NCI-H1417 (cell line): ENCODE results near the gene CST11.
"Not testable (repeated sequence)": the region's sequence is repeated elsewhere in the genome, so short reads cannot be mapped to it uniquely, and the experiment has no call there.

Source experiments
- DNase-seq, 3 experiments: peaks; one replicate each; lab custom pipeline; 2025; lab: John Stamatoyannopoulos, UW

Gene CST11

GRCh38 chr20:23452776-23453175 is at the start of gene CST11:
TSS of gene CST11 (minus strand) at chr20:23452876. CDS start at chr20:23452811, 65 bp downstream.
- no peak for DNase-seq

- DNase-seq = no peak
Observed at GRCh38 chr20:23501926-23502325, 49.2 kb upstream of the CST11 start.

- no peak for DNase-seq
Observed at GRCh38 chr20:23497536-23497935, 44.9 kb upstream of the CST11 start.

GRCh38 chr20:23493172-23493772 is 40.6 kb upstream of the CST11 start:
- DNase-seq = no peak

GRCh38 chr20:23492292-23492691 is 39.6 kb upstream of the CST11 start:
- DNase-seq = no peak

GRCh38 chr20:23490817-23491216 is 38.1 kb upstream of the CST11 start, which contains the start of gene CST8:
TSS of gene CST8 (plus strand) at chr20:23491117. CDS start at chr20:23491668, 551 bp downstream.
- DNase-seq = no peak

- DNase-seq = no peak
Observed at GRCh38 chr20:23488996-23489395, 36.3 kb upstream of the CST11 start.

GRCh38 chr20:23488470-23488869 is 35.8 kb upstream of the CST11 start:
- DNase-seq = no peak

- no peak for DNase-seq
Observed at GRCh38 chr20:23484081-23484480, 31.4 kb upstream of the CST11 start.

- no peak for DNase-seq
Observed at GRCh38 chr20:23482138-23482537, 29.5 kb upstream of the CST11 start.

GRCh38 chr20:23479043-23479442 is 26.4 kb upstream of the CST11 start:
- DNase-seq = no peak

GRCh38 chr20:23477223-23477622 is 24.5 kb upstream of the CST11 start:
- no peak for DNase-seq

- DNase-seq = no peak
Observed at GRCh38 chr20:23476015-23476754, 23.5 kb upstream of the CST11 start.

- DNase-seq = no peak
Observed at GRCh38 chr20:23475395-23475794, 22.7 kb upstream of the CST11 start.

GRCh38 chr20:23473293-23473692 is 20.6 kb upstream of the CST11 start:
- not testable (repeated sequence) for DNase-seq

- not testable (repeated sequence) for DNase-seq
Observed at GRCh38 chr20:23472306-23472705, 19.6 kb upstream of the CST11 start.

GRCh38 chr20:23466961-23467360 is 14.3 kb upstream of the CST11 start:
- DNase-seq = not testable (repeated sequence)

GRCh38 chr20:23461180-23461579 is 8.5 kb upstream of the CST11 start:
- no peak for DNase-seq

GRCh38 chr20:23459461-23460150 is 6.9 kb upstream of the CST11 start:
- no peak for DNase-seq

- no peak for DNase-seq
Observed at GRCh38 chr20:23456873-23457272, 4.2 kb upstream of the CST11 start.

GRCh38 chr20:23456409-23456808 is 3.7 kb upstream of the CST11 start:
- no peak for DNase-seq

- DNase-seq = no peak
Observed at GRCh38 chr20:23455639-23456038, 3.0 kb upstream of the CST11 start.

GRCh38 chr20:23454816-23455215 is 2.1 kb upstream of the CST11 start:
- DNase-seq = no peak
